Muscle of arm (tissue), 12 donors: Measurements from ENCODE around the gene BAG5. TPM values are rescaled to one million over a fixed set of nuclear protein-coding genes. Genes with fewer than 3 reads are reported as not detected.
"Not testable (repeated sequence)": the region's sequence is repeated elsewhere in the genome, so short reads cannot be mapped to it uniquely, and the experiment has no call there.

Experiments
- DNase-seq: peaks from one replicate; pipeline ENCODE4 v3.0.0-alpha.2; 2013
- polyA plus RNA-seq, 12 donors: library from polyadenylated mRNA; unstranded; fragments of 120-200 nt; gene quantifications; one replicate each; pipeline ENCODE4 v1.2.1, GENCODE V29; 2013; ENCODE audit not compliant: insufficient read length in 12 of 12

Gene BAG5
- polyA plus RNA-seq, 12 donors: 19.7 to 25.5 (median 23.0) TPM; not detected in 1

DNA sequence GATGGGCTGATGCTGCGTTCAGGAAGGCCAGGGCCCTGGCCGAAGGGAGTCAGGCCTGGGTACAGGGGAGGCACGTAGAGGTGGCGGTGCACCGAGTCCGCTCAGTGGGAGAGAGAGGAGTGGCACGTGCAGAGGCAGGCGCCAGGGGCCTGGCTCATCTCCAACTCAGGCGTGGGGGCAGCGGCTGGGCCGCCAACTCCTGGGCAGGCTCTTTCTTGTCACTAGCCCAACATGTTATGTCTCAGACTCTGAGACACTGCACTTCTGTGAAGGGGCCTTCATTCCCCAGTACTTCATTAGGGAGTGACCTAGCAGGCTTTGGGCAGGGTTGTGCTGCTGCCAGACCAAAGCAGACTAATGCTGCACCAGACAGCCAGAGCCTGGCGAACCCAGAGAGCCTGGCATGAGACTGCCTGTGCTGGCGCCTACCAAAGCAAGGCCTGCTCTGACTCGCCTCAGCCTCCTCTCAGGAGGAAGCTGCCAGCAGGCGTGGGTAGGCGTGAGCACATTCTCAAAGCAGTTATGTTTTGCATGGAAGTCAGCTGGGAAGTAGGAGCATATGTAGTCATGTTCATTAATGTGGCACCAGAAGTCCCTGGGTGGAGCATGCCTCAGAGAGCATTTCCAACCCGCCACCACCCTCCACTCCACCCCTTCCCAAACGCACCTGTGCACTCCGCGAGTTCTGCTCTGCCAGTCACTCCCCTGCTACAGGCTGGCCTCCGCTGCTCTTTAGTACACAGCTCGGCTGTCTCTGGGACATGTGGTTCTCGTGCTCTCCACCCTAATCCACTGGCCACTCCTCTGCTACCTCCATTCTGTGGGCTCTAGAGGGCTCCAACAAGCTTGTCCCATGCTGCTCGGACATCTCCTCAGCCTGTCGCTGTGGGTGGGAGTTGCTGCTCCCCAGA lies 49.5 kb downstream of the BAG5 start:
- DNase-seq: no peak

DNA sequence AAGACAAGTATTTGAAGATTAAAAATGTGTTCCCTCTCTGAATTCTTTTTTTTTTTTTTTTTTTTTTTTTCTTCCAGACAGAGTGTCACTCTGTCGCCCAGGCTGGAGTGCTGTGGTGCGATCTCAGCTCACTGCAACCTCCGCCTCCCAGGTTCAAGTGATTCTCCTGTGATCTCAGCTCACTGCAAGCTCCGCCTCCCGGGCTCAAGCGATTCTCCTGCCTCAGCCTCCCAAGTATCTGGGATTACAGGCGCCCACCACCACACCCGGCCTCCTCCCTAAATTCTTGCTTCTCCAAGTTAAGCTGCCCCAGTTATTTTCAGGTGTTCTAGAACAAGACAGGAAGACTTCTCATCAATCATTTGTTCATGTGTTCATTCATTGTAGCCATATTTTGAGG lies 50.3 kb downstream of the BAG5 start:
- not testable (repeated sequence) for DNase-seq

DNA sequence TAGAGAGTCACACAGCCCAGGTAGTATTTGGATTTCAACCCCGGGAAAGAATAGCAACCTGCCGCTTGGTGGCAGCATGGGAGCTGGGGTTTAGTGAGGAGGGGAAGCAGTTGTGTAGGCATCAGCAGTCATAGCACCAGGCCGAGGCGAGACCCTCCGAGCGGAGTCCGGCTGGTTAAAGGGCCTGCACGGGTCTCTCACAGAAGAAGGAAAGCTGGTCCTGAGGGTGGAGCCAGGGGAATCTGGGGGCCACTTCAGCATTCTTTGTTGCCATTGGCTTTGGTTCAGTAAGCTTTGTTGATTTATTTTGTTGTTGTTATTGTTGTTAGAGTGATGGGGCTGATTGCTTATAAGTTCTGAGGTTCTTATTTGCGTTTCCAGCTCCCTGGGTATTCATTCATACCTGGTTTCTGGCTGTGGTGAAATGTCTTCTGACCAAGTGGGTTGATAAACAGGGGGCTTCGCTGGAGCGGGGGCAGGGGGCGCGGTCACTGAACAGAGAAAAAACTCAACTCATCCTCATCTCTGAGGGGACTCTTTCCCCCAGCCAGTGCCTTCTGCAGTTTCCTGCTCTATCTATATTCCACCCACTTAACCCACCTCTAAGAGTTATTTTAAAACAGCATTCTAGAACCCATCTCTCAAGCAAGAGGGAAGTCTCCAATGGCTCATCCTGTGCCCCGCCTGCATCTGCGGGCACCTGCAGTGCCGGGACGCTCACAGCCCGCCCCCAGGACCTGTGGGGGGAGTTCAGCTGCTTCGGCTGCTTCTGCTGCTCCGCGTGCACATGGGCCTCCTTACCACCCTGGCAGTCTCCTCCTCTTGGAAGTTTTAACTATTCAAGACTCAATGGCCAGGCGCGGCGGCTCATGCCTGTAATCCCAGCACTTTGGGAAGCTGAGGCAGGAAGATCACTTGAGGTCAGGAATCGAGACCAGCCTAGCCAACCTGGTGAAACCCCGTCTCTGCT lies 51.4 kb downstream of the BAG5 start:
- DNase-seq: no peak

DNA sequence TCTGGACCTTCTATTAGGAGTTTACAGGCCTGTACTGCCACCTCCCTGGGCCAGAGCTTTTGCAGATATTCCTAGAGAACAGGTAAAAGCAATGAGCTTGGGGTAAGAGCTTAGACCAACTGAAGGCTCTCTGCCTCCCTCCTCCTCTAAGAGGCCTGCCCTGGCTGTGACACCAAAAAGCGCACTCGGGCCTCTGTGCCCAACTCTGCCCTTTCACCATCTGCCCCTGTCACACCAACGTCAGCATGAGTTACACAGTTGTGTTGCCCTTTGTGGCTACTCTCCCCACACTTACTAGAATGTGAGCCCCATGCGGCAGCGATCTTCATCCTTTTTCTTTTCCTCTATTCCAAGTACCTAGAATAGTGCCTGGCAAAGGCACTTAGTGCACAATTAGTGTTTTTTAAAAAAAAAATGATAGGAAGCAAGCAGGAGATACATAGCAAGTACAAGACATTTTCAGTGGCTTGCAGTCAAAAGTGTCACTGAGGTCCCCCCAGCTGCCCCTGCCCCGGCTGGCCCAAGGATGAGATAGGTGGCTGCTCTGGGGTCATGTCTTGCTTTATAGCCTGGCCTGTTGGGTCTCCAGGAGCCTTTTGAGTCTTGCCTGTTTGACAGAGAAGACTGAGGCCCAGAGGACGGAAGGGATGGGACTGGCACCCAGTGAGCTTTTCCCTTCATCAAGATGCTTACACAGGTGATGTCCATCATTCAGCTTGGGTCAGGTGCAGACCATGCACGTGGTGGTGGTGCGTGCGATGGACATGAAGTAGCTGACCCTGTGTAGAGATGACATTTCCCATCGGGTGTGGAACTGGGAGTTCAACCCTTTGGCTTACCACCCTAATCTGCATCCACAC lies 52.4 kb downstream of the BAG5 start:
- DNase-seq: no peak

DNA sequence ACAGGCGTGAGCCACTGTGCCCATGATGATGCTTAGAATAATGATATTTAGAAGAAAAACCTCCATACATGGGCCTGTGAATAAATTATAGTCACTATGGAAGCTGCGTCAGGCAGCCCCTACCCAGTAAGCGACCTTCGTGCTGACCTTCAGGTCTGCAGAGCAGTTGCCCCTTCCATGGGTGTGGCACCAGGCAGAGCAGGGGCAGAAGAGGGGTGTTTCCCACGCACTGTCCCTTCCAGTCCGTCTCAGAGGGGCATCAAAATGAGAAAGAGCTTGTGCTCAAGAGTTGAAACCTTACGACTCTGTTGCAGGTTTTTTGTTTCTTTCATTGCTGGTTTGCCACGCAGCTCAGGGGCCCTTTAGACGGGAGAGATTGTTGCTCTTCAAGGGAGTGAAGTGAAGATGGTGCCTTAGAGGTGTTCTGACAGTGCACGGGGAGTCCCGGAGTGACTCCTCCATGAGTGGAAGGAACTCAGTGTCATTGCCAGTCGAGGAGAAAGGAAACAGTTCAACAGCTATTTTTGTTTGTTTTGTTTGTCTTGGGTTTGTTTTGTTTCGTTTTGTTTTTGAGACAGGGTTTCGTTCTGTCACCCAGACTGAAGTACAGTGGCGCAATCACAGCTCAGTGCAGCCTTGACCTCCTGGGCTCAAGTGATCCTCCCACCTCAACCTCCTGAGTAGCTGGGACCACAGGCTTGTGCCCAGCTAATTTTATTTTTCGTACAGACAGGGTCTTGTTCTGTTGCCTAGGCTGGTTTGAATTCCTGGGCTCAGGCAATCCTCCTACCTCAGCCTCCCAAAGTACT lies 53.7 kb downstream of the BAG5 start:
- DNase-seq: no peak

DNA sequence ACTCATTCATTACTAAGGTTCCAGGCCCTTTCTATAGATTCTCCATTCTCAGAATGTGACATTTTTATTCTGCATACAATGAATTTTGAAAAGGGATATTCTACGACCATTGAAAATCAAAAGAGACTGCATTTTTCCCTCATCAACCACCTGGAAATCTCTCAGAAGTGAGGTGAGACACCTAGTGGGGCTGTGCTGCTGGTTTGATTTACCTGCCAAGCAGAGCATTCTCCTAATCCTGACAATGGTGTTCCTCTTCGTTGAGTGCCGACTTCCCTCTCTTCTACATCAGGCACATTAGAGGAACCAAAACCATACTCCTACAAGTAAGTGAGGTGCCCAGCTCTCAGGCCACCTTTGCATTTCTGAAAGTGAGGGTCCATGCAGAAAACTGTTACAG lies 54.7 kb downstream of the BAG5 start:
- DNase-seq: no peak

Other genes with a start within 250 kb of the BAG5 start
- 100 to 1,000 TPM in 11 of 12 donors, not detected in 1; 120 to 234 (median 198) TPM for gene EIF5, start 228.4 kb downstream of the BAG5 start, polyA plus RNA-seq
- 10 to 100 TPM in 11 of 12 donors, not detected in 1; 51.7 to 92.4 (median 62.1) TPM for gene MARK3, start 177.2 kb downstream of the BAG5 start, polyA plus RNA-seq
- 100 to 1,000 TPM in 11 of 12 donors, not detected in 1; 146 to 849 (median 173) TPM for gene CKB, start 39.8 kb downstream of the BAG5 start, polyA plus RNA-seq
- gene TRMT61A, start 33.5 kb downstream of the BAG5 start, polyA plus RNA-seq: 10 to 100 TPM in 1 of 12 donors, 1 to 10 TPM in 10, not detected in 1; 5.2 to 11.6 (median 5.9) TPM
- gene COA8, start 303 bp upstream of the BAG5 start, polyA plus RNA-seq: 10 to 100 TPM in 11 of 12 donors, not detected in 1; 35.9 to 76.5 (median 53.0) TPM
- 100 to 1,000 TPM in 5 of 12 donors, 10 to 100 TPM in 6, not detected in 1; 80.0 to 131 (median 99.1) TPM for gene KLC1, start 66.6 kb upstream of the BAG5 start, polyA plus RNA-seq
- 10 to 100 TPM in 2 of 12 donors, 1 to 10 TPM in 9, not detected in 1; 5.2 to 15.9 (median 8.1) TPM for gene XRCC3, start 152.8 kb upstream of the BAG5 start, polyA plus RNA-seq
- gene ZFYVE21, start 153.2 kb upstream of the BAG5 start, polyA plus RNA-seq: 10 to 100 TPM in 11 of 12 donors, not detected in 1; 38.3 to 51.9 (median 40.6) TPM